ENCODE measurements around the gene RPL13. TPM values are rescaled to one million over a fixed set of nuclear protein-coding genes. Genes with fewer than 3 reads are reported as not detected.
A peak's percentile ranks its signal among the peaks of the same experiment; 100 is the strongest.

RPL13 gene
- 1,000 to 10,000 TPM; 2,153 to 2,209 TPM for total RNA-seq

DNA sequence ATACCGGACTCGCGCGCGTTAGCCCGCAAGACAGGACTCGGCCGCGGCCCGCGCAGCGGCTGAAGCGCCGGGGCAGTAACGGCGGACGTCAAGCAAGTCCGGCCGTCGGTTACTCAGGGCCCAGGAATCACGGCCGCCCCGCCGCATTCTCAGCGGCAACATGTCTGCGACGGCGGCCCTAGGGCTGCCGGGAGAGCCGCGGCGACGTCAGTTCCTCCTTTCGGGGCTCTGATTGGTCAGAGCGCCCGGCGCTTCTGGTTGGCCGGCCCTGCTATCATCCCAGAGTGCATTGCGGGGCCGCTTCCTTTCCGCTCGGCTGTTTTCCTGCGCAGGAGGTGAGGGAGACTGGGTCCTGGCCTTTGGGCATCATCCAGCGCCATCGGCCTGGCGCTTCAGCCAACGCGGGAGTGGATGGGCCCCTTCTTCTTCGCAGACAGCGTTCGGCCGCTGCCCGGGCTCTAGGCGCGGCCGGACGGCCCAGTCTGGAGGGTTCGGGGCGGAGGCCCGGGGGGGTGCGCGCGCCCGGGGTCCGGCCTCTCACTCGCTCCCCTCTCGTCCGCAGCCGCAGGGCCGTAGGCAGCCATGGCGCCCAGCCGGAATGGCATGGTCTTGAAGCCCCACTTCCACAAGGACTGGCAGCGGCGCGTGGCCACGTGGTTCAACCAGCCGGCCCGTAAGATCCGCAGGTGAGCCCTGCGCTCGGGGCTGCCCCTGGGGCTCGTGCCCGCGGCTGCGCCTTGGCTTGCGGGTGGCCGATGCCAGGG lies at the start of gene RPL13:
Gene RPL13 (plus strand): TSS at position 305 of the 764 bp plus-strand sequence. CDS start 278 bp downstream, at position 583.
- peak within 1 kb of the TSS; percentile 87 for H3K4me3 Mint-ChIP-seq
- ATAC-seq: peak; percentile 94
- CTCF ChIA-PET: interaction anchor here (2.3 kb wide), 1 partner anchor 52 kb away, joined by 7 read pairs; the partner anchor contains the start of gene SPG7
- no peaks in the 10 kb centered on the region for H3K9me3 Mint-ChIP-seq (ENCODE audit: low read depth)
- H3K36me3 Mint-ChIP-seq: peaks cover 43% of the 10 kb centered on the region
- peak within 1 kb of the TSS; percentile 95 for H3K27ac Mint-ChIP-seq
- DNase-seq: peak; percentile 97
- H3K4me1 Mint-ChIP-seq: peaks cover 65% of the 10 kb centered on the region
- no peaks in the 10 kb centered on the region for H3K27me3 Mint-ChIP-seq

DNA sequence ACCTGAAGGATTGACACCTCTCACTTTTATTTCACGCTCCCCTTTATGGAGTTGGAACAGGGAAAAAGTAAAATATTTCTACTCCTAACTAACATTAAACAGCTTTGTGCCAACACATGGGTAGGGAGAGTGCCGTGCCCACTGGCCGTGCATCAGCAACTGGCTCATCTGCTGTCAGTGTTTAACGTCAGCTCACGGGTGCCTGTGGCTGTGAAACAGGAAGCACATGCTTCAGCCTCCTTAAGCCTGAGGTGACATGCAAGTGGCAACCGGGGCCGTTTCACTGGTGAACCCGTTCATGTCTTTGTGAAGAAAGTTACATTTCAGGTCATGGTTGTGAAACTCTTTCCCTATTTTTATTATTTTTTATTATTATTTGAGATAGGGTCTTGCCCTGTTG lies 49.1 kb upstream of the RPL13 start:
- DNase-seq: no peak
- Mint-ChIP-seq H3K4me3 (no peak overlapping the region), H3K27me3 (no peaks in the 10 kb centered on the region), H3K36me3 (peaks cover 19% of the 10 kb centered on the region), H3K4me1 (peaks cover 25% of the 10 kb centered on the region), H3K27ac (peak overlapping the region; percentile 64), H3K9me3 (ENCODE audit: low read depth) (no peaks in the 10 kb centered on the region)
- ATAC-seq: no peak
- CTCF ChIA-PET: interaction anchor here (0.6 kb wide), 1 partner anchor 267 kb away, joined by 3 read pairs; no protein-coding TSS in a partner anchor

DNA sequence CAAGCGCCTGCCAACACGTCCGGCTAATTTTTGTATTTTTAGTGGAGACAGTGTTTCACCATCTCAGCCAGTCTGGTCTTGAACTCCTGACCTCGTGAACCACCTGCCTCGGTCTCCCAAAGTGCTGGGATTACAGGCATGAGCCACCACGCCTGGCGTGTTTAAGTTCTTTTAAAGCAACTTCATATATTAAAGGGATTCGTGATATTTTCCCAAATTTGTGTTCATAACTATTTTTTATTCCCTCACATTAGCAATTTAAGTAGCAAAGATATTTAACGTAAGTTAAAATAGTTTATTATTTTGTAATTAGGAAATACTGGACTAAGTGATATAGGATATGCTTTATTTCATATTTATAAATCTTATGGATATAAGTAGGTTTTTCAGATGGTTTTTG lies 48.0 kb upstream of the RPL13 start:
- DNase-seq: no peak
- no peaks in the 10 kb centered on the region for H3K27me3 Mint-ChIP-seq
- H3K27ac Mint-ChIP-seq: no peak overlapping the region
- CTCF ChIA-PET: no interaction called here
- no peaks in the 10 kb centered on the region for H3K9me3 Mint-ChIP-seq (ENCODE audit: low read depth)
- peaks cover 17% of the 10 kb centered on the region for H3K4me1 Mint-ChIP-seq
- no peak overlapping the region for H3K4me3 Mint-ChIP-seq
- ATAC-seq: no peak
- H3K36me3 Mint-ChIP-seq: peaks cover 24% of the 10 kb centered on the region

DNA sequence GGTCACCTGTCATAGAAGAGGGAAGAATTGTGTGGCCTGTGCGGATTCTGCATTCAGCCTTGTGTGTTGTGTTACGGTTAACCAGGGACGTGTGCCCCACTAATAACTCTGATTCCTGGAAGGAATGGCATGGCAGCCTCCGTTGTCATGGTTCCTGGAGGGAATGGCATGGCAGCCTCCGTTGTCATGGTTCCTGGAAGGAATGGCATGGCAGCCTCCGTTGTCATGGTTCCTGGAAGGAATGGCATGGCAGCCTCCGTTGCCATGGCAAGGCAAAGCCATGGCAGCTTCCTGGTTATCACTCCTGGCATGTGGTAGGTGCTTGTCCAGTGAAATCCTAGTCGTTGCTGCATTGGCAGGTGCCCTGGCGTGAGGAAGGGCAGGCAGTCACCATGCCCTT lies 43.4 kb upstream of the RPL13 start:
- CTCF ChIA-PET: no interaction called here
- no peak for DNase-seq
- H3K27me3 Mint-ChIP-seq: no peaks in the 10 kb centered on the region
- peaks cover 38% of the 10 kb centered on the region for H3K36me3 Mint-ChIP-seq
- no peak overlapping the region for H3K4me3 Mint-ChIP-seq
- no peak for ATAC-seq
- peaks cover under 1% of the 10 kb centered on the region for H3K4me1 Mint-ChIP-seq
- no peaks in the 10 kb centered on the region for H3K9me3 Mint-ChIP-seq (ENCODE audit: low read depth)
- H3K27ac Mint-ChIP-seq: no peak overlapping the region

DNA sequence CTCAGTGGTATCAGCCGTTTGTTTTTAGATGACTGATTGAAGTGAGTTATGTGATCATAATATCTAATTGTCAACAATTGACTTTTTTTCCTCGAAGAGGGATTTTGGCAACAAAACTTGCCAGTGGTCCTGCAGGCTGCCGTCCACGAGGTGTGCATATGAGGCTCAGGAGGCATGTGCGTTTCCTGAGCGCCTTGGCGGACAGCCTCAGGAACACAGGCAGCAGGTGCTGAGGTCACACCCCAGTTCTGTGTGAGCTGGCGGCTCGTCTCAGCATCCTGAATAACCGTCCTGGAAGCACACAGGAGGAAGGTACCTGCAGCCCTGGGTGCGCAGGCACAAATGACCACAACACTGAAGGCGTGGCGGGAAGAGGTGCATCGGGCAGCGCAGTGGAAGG lies 40.6 kb upstream of the RPL13 start:
- CTCF ChIA-PET: interaction anchor here (1.3 kb wide), 1 partner anchor 10 kb away, joined by 3 read pairs; no protein-coding TSS in a partner anchor
- H3K4me1 Mint-ChIP-seq: no peaks in the 10 kb centered on the region
- H3K9me3 Mint-ChIP-seq (ENCODE audit: low read depth): no peaks in the 10 kb centered on the region
- DNase-seq (no peak), ATAC-seq (no peak)
- H3K36me3 Mint-ChIP-seq: peaks cover 38% of the 10 kb centered on the region
- H3K27me3 Mint-ChIP-seq: no peaks in the 10 kb centered on the region
- H3K4me3 Mint-ChIP-seq: no peak overlapping the region
- no peak overlapping the region for H3K27ac Mint-ChIP-seq

DNA sequence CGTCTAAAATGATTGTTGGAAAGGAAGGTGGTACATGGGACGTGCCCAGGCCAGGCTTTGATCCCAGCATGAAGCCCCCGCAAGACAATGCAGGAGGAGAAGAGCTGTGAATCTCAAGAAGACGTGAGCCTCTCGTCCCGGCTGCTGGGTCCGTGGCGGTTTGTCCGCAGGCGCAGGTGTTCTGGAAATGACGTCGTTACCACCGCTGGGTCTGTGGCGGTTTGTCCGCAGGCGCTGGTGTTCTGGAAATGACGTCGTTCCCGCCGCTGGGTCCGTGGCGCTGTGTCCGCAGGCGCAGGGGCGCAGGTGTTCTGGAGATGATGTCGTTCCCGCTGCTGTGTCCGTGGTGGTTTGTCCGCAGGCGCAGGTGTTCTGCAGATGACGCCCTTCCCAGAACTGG lies 38.2 kb upstream of the RPL13 start:
- Mint-ChIP-seq H3K27me3 (no peaks in the 10 kb centered on the region), H3K36me3 (peaks cover 46% of the 10 kb centered on the region), H3K4me1 (no peaks in the 10 kb centered on the region), H3K4me3 (no peak overlapping the region), H3K27ac (no peak overlapping the region), H3K9me3 (ENCODE audit: low read depth) (no peaks in the 10 kb centered on the region)
- ATAC-seq (no peak), DNase-seq (no peak)
- CTCF ChIA-PET: interaction anchor here (0.8 kb wide), 1 partner anchor 233 kb away, joined by 3 read pairs; no protein-coding TSS in a partner anchor

DNA sequence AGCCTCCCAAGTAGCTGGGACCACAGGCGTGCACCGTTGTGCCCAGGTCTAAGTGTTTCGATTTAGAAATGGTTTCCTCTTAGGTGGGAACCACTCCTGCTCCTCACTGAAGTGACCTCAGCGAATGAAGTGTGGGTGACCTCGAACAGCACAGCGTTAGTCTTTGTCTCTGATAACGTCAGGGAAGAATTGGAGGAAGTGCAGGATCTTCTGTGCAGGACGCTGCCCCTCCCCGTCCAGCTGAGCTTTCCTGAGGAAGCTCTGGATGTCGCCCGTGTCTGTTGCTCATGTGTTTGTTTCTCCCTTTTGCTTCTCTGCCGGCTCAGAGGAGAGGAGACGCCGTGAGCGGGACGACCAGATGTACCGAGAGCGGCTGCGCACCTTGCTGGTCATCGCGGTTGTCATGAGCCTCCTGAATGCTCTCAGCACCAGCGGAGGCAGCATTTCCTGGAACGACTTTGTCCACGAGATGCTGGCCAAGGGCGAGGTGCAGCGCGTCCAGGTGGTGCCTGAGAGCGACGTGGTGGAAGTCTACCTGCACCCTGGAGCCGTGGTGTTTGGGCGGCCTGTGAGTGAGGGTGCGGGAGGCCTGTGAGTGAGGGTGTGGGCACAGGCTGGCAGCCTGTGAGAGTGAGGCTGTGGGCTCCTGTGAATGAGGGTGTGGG lies 36.7 kb upstream of the RPL13 start:
- DNase-seq (no peak), ATAC-seq (no peak)
- H3K27ac Mint-ChIP-seq: no peak overlapping the region
- H3K27me3 Mint-ChIP-seq: no peaks in the 10 kb centered on the region
- CTCF ChIA-PET: no interaction called here
- no peaks in the 10 kb centered on the region for H3K4me1 Mint-ChIP-seq
- no peaks in the 10 kb centered on the region for H3K9me3 Mint-ChIP-seq (ENCODE audit: low read depth)
- H3K36me3 Mint-ChIP-seq: peaks cover 36% of the 10 kb centered on the region
- H3K4me3 Mint-ChIP-seq: no peak overlapping the region

DNA sequence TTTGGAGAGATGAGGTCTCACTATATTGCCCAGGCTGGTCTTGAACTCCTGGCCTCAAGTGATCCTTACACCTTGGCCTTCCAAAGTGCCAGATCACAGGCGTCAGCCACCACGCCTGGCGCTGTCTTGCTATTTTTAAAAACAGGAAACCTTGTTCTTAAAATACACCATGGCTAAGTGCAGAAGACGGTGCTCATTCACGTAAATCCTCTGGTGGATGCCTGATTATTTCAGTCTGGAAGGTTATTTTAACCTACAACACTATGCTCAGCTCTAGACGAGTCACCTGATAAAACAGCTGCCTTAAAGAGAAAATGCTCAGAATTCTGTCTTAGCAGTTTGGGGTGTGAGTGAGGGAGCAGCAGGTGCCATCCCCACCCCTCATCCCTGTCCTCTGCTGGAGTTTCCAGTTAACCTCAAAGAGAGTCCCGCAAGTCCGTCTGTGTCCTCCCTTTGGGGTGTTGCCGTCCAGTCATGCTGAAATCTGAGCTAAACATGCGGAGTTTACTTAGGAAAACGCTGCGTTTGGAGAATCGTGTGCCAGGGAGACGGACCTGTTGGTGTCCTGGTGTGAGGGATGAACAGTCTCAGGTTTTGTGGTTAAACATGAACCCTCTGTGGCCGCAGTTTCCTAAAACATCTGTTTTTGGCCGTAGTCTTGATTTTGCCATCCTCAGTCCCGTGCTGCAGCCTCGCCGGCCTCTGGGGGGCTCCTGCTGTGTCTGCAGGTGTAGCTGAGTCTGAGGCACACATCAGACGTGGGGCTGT lies 35.2 kb upstream of the RPL13 start:
- no peak overlapping the region for H3K4me3 Mint-ChIP-seq
- no peaks in the 10 kb centered on the region for H3K9me3 Mint-ChIP-seq (ENCODE audit: low read depth)
- CTCF ChIA-PET: interaction anchor here (0.8 kb wide), 1 partner anchor 24 kb away, joined by 3 read pairs; no protein-coding TSS in a partner anchor
- H3K4me1 Mint-ChIP-seq: no peaks in the 10 kb centered on the region
- ATAC-seq (no peak), DNase-seq (no peak)
- H3K27me3 Mint-ChIP-seq: no peaks in the 10 kb centered on the region
- peaks cover 41% of the 10 kb centered on the region for H3K36me3 Mint-ChIP-seq
- H3K27ac Mint-ChIP-seq: no peak overlapping the region

DNA sequence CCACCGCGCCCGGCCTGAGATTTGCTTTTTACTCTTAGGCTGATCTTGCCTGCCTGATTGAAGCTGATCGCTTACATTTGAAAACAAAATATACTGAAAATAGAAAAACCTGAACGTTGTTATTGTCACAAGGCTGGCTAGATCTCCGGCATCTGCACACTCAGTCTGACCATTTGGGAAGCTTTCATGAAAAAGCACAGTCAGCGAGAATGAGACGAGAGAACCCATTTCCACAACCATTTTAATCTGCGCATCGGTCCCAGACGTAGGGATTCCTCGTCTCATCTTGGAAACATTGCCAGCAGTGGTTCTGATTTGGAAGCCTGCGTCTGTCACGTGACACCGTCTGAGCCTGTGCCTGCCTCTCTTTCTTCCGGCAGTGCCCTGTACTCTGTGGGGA lies 31.4 kb upstream of the RPL13 start:
- Mint-ChIP-seq H3K36me3 (peaks cover 47% of the 10 kb centered on the region), H3K27me3 (no peaks in the 10 kb centered on the region), H3K9me3 (ENCODE audit: low read depth) (no peaks in the 10 kb centered on the region), H3K27ac (no peak overlapping the region), H3K4me1 (peaks cover 6% of the 10 kb centered on the region), H3K4me3 (no peak overlapping the region)
- CTCF ChIA-PET: no interaction called here
- ATAC-seq (no peak), DNase-seq (no peak)

DNA sequence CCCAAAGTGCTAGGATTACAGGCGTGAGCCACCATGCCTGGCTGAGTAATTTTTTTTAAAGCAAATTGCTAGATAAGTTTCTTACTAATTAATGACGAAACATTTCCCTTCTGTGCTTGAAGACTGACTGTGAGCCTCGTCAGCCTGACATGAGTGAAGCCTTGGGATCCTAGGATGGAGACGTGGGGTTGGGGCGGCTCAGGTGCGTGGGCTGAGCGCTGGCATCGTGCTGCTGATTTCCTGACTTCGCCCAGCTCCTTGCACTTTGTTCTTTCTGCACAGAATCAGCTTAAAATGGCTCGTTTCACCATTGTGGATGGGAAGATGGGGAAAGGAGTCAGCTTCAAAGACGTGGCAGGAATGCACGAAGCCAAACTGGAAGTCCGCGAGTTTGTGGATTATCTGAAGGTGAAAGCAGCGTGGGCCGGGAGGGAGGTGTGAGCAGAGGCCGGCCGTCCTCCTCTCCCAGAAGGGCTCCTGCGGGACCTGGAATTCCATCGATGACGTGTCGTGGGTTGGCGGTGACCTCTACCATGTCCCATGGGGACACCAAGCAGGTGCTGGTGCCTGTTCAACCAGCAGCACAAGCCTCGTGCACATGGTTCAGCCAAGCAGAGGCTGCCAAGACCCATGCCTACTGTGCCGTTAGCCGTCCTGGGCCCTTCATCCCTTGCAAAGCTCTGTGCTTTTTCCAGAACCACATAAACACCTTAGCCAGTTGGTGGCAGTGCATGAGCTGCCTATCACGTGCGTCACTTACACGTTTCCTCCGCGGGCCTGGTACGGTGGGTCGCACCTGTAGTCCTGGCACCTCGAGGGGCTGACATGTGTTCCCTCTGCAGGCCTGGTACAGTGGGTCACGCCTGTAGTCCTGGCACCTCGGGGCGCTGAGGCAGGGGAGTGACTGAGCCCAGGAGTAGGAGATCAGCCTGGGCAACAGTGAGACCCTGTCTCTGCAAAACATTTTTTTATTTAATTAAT lies 29.8 kb upstream of the RPL13 start:
- CTCF ChIA-PET: no interaction called here
- H3K27me3 Mint-ChIP-seq: no peaks in the 10 kb centered on the region
- no peak overlapping the region for H3K27ac Mint-ChIP-seq
- ATAC-seq (no peak), DNase-seq (no peak)
- H3K4me1 Mint-ChIP-seq: peaks cover 20% of the 10 kb centered on the region
- no peaks in the 10 kb centered on the region for H3K9me3 Mint-ChIP-seq (ENCODE audit: low read depth)
- H3K4me3 Mint-ChIP-seq: no peak overlapping the region
- peaks cover 55% of the 10 kb centered on the region for H3K36me3 Mint-ChIP-seq

DNA sequence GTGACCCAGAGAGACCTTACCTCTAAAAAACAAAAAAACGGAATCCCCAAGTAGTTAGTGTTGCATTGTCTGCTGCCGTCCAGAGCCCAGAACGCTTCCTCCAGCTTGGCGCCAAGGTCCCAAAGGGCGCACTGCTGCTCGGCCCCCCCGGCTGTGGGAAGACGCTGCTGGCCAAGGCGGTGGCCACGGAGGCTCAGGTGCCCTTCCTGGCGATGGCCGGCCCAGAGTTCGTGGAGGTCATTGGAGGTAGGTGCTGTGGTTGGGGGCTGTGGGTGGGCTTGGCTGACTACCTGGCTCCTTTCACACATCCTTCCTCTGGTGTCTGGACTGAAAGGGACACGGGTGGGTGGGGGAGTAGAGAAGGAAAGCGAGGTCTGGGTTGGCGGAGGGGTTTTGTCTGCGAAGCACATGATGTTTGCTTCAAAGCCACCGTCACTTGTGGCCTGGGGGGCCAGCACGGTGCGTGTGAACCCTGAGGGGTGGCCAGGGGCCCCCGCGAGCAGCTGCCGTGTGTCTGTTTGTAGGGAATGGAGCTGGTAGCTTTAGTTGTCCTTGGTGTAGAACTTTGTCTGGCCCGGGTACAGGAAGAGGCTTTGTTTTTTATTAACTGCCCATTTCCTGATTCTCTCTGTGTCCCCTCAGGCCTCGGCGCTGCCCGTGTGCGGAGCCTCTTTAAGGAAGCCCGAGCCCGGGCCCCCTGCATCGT lies 28.5 kb upstream of the RPL13 start:
- Mint-ChIP-seq H3K27me3 (no peaks in the 10 kb centered on the region), H3K36me3 (peaks cover 50% of the 10 kb centered on the region)

DNA sequence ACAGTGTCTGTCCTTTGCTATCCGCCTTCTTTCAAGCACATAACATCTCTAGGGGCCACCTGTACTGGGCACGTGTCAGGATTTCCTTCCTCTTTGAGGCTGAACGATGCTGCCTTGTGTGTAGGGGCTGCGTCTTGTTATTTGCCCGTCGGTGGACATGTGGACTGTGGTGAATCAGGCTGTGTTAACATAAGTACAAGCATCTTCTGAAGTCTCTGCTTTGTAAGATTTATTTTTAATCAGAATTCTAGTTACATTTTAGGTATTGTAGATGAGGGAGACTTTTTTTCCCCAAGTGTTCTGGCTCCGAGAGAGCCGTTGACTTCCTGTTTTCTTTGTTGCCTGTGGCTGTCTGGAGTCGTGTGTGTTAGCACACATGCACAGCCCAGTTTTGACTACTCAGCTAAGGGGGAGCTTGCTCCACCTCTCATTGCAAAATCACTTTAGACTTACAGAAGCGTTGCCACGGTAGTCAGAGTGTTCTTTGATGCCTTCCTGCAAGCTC lies 26.2 kb upstream of the RPL13 start:
- peak overlapping the region; percentile 73 for H3K27ac Mint-ChIP-seq
- no peak overlapping the region for H3K4me3 Mint-ChIP-seq
- peaks cover 41% of the 10 kb centered on the region for H3K36me3 Mint-ChIP-seq
- peak; percentile 73 for ATAC-seq
- H3K9me3 Mint-ChIP-seq (ENCODE audit: low read depth): no peaks in the 10 kb centered on the region
- CTCF ChIA-PET: interaction anchor here (1.0 kb wide), 1 partner anchor 24 kb away, joined by 3 read pairs; no protein-coding TSS in a partner anchor
- no peaks in the 10 kb centered on the region for H3K27me3 Mint-ChIP-seq
- peaks cover 20% of the 10 kb centered on the region for H3K4me1 Mint-ChIP-seq
- DNase-seq: peak; percentile 47

More for the DNA sequence above, 28.5 kb upstream of the RPL13 start:
- CTCF ChIA-PET: no interaction called here
- H3K4me3 Mint-ChIP-seq: no peak overlapping the region
- no peak for DNase-seq
- no peaks in the 10 kb centered on the region for H3K9me3 Mint-ChIP-seq (ENCODE audit: low read depth)
- peaks cover 20% of the 10 kb centered on the region for H3K4me1 Mint-ChIP-seq
- no peak for ATAC-seq
- H3K27ac Mint-ChIP-seq: no peak overlapping the region
